GM19452 (cell line): Measurements from ENCODE around the gene TMEM38A.

Experiments
- ATAC-seq: cut with Tn5 transposase; IDR thresholded peaks from one replicate; pipeline ENCODE4 v1.9.1; 2021; ENCODE audit not compliant: unreplicated experiment

TMEM38A gene, protein sequence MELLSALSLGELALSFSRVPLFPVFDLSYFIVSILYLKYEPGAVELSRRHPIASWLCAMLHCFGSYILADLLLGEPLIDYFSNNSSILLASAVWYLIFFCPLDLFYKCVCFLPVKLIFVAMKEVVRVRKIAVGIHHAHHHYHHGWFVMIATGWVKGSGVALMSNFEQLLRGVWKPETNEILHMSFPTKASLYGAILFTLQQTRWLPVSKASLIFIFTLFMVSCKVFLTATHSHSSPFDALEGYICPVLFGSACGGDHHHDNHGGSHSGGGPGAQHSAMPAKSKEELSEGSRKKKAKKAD

DNA sequence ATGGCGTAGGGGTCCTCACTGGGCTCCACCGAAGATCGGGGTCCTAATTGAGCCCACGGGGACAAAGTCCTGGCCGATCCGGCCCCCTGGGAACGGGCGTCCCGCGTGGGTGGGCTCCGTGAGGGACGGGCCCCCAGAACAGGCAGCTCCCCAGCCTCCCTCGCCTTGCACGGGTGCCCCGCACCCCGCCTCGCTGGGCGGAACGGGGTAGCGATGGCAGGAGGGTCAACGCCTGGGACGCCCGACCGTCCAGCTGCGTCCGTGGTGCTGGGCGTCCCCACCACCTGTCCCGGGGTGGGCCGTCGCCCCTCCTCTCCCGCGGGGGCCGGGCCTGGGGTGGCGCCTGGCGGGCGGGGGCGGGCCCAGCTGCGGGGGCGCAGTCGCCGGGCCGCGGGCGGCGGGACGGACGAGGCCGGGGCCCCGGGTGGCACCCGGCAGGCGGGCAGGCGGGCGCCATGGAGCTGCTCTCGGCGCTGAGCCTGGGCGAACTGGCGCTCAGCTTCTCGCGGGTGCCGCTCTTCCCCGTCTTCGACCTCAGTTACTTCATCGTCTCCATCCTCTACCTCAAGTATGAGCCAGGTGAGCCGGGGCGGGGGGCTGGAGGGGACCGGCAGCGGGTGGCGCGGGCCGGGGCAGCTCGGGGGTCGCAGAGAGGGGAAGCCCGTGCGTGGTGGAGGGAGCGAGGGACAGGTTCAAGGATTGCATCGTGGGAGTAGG lies at the start of gene TMEM38A:
Gene TMEM38A (plus strand): TSS at position 377 of the 717 bp plus-strand sequence. CDS start 79 bp downstream, at position 456.
- ATAC-seq: no peak

DNA sequence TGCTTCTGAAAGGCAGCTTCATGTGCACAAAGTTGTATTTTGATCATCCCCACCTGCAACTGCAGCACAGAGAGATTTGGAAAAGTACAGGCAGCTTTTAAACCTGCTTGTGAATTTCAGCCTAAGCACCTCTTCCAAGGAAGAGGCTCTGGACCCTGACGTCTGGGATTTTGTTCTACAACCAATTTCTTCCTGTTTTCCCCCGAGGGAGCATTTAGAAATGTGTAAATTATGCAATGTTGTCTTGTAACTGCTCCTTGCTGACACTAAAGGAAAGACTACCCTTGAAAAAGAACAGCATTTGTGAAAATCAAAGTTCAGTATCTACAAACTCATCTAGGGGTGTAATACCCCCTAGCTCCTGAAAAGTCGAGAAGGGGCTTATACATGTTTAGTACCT lies 48.3 kb upstream of the TMEM38A start:
- no peak for ATAC-seq

DNA sequence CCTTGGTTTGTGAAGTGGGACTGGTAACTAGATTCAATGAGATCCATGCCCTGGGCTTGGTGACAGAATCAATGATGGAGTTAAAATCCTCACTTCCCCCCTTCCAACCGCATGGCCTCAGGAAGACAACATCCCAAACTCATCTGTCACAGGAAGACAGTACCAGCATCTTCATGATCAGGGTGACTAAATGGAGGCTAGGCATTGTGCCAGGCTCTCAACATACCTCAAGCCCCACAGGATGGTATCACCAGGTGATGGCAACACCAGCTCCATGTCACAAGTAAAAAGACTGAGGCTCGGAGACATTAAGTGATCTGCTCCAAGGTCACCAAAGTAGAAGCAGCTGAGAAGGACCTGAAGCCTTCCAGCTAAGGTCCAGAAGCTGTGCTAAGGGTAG lies 47.1 kb upstream of the TMEM38A start:
- no peak for ATAC-seq

DNA sequence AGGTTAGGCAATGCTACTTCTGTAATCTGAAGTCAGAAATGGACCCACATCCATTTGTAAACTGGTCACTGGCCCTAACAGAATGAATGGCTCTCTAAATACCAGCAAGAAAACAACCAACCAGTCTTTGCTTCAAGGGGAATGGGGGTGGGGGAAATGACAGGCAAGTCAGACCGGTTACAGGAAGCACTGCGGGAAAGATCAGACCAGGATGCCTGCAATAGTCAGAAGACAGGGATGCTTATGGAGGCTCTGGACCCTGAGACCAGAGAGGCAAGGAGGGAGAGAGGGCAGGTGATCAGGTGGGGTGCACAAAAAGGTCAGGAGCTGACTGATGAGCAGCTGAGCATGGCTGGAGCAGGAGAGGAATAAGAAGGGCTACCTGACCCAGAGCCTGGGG lies 46.0 kb upstream of the TMEM38A start:
- ATAC-seq: no peak

DNA sequence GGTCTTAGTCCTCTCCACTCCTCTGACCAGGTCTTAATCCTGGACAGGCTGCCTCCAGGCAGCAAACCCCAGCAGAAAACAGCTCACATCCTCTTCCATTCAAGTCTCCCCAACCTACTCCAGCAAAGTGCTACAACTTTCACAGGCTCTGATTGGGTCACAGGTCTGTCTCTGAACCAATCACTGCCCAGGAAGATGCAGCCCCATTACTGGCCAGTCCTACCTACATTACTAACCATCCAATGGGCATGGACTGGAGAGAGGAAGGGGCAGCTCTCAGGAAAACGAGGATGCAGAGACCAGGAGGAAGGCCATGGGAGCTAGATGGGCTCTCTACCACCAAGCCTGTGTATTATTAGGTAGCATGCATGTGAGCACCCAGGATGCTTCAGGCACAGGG lies 45.1 kb upstream of the TMEM38A start:
- ATAC-seq: no peak

DNA sequence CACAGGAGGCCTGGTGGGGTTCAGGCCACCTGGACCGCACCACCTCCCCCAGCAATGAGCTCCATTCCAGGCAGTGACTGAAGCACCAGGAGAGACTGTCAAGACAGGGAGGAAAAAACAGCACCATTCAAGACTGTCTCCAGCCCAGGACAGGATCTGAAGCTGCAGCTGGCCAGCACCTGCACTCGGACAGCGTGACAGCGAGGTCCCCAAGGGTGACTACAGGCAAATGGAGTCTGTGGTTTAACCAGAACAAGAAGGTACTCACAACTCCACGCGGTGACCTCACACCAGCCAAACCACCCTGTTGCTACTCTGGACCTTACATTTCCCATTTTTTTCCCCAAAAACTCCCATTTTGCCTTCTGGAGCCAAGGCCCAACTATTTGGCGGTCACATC lies 42.7 kb upstream of the TMEM38A start:
- no peak for ATAC-seq

DNA sequence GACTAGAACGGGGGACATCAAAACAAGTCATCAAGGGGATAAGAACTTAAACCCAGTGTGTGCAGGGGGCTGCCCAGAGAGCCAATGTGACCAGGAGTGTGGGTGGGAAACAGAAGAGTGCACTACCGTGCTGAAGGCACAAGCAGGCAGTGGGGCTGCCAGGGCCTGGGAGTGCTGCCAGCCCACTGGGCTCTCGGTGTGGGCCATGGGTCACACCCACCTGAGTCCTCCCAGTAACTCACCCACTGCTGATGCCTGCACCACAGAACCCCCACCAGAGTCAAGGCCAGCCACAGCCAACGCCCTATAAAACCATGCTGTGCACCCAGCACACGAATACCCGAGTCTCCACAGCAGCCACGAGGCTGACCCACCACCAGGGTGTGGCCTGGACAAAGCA lies 41.5 kb upstream of the TMEM38A start:
- no peak for ATAC-seq

DNA sequence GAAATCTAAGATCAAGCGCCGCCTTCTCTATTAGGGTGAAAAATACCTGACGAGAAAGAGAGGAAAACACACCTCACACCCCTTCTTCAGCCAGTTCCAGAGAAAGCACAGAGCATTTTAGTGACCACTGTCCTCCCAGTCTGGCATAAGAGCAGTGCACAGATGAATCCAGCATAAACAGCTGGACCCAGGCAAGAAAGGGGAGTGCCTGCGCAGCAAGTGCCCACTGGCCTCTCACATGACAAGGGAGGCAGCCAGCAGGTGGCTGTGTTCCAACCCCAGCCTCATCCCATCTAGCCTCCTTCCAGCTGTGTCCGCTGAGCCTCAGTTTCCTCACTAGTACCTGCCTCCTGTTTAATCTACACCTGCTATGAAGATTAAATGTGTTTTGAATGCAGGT lies 40.9 kb upstream of the TMEM38A start:
- no peak for ATAC-seq

DNA sequence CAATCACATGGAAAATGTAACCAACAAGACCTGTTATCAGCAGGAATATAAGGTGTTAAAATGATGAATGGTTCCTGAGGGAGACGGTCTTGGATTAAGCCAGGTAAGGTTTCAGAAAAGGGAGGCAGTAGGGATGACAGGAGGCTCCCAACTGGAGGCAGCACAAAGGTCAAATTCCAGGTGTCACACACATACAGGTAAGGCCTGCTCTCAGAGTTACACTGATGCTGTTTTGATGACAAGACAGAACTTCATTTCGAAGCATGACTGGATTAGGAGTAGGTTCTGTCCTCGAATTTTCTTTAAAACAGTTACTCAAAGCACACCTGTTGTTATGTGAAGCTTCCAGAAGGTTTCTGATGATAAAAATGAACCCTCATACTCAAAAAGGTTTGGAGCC lies 40.4 kb upstream of the TMEM38A start:
- ATAC-seq: no peak

DNA sequence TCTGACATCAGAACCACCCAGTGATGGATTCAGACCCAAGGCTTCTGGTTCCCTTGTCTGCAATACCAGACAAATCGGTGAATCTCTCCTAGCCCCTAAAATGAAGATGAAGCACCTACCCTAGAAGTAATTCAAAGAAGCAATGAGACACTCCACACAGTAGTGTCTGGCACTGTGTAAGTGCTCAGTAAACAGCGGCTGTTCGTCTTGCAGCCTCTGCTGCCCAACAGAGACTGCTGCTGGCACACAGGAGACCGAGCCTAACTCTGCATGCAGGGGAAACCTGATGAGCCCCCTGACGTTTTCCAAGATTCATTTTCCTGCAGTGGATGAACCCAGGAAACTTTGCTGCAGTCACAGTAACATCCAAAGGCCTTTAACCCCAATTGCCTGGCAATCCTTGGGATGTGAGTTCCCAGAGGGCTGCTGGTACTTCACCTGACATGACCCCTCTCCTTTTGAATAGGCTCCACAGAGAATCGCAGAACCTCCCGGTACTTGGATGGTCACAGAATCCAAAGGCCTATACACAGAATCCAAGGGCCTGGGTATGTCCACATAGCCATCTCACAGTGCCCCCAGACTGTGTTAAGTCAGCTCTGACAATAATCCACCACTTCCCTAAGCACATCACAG lies 39.7 kb upstream of the TMEM38A start:
- ATAC-seq: no peak

DNA sequence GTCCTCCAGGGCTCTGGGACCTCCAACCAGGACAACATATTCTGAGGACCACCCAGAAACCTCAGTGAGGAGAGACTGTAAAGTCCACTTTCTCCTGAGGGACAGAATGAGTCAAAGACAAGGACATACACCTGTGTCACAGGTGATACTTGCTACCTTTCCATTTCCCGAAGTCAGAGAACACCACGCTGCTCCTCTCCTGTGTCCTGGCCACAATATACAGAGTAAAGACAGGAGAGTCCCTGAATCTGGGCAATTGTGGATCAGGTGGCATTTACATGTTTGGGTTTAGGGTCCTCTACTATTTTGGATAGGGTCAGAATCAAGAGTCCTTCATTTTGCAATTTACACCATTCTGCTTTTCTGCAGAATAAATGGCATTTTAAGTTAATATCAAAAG lies 37.9 kb upstream of the TMEM38A start:
- no peak for ATAC-seq

DNA sequence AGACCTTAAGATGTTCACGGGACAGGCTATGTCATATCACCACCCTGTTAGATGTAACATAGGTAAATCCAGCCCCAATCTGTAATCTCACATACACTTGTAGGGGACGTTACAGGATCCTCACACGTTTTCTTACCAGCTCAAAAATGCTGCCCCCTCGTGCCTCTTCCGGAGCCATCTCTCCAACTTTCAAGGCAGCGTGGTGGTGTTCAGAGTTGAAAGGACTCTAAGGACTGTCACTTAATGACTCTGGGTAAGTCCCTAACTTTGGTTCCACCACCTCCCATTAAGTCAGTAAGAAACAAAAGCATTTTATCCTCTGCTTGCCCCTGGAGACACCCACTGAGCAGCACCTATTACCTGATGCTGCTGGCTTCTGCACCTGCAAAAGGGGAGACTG lies 37.4 kb upstream of the TMEM38A start:
- no peak for ATAC-seq

DNA sequence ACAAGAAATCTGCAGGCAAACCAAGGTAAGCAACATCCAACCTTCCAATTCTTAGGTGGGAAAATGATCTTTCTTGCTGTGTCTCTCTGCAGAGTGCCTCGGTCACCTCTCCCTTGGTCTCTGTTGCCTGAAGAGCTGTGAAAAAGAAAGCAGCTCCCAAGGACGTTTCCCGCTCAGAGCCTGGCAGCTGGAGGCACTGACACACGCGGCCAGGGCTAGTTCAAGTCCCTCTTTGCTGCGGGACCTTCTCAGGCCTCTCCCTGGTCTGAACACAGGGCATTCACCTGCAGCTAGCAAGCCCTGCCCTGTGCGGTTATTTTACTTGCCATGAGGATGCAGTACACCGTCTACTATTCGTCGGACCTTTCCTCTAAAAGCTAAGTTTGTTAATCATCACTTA lies 36.7 kb upstream of the TMEM38A start:
- no peak for ATAC-seq

DNA sequence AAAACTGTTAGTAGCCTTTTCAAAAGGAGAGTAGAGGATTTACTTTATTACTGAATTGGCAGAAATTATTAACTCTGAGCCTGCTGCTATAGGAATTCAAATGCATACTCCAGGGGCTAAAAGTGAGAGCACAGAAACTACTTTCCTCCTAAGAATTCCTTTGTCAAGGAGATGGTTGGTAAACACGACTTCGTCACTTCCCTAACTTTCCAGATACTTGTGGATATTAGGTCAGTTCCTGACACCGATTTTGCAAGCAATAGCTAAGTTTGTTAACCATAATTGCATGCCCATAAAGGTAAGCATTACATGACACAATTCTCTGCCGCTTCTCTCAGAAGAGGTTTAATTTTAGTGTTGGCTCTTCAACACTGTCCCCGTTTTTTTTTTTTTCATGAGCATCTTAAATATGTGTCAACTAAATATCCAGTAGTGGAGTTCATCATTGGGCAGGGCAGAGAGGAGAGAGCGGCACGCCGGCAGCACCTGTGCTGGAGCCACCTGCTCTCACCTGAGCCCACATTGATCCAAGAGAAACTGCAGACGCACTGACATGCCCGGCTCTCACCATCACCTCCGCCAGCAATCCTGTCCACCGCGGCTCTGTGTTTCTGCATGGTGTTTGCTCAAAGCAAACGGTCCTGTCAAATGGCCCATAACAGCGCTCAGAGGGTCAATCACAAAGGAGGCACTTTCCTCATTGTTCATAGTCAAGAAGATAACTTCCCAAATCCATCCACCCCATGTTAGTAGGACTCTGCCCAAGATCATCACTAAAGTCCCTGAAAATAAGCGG lies 35.6 kb upstream of the TMEM38A start:
- ATAC-seq: no peak

DNA sequence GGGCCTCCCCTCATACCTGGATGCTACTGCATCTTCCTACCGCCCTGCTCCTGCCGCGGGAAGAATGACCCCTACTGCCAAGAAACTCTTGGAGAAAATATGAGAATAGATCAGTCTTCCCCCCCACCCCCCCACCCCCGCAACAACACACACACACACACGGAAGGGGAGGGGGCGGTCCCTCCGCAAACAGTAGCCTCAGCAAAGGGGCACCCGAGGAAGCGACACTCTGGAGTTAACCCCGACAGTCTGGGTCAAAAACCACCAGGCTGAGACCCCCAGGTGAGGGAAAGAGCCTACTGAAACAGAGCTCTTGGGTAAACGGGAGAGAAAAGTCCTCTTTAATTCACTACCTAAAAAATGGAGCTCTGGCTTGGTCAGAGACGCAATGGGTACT lies 34.1 kb upstream of the TMEM38A start:
- ATAC-seq: no peak

DNA sequence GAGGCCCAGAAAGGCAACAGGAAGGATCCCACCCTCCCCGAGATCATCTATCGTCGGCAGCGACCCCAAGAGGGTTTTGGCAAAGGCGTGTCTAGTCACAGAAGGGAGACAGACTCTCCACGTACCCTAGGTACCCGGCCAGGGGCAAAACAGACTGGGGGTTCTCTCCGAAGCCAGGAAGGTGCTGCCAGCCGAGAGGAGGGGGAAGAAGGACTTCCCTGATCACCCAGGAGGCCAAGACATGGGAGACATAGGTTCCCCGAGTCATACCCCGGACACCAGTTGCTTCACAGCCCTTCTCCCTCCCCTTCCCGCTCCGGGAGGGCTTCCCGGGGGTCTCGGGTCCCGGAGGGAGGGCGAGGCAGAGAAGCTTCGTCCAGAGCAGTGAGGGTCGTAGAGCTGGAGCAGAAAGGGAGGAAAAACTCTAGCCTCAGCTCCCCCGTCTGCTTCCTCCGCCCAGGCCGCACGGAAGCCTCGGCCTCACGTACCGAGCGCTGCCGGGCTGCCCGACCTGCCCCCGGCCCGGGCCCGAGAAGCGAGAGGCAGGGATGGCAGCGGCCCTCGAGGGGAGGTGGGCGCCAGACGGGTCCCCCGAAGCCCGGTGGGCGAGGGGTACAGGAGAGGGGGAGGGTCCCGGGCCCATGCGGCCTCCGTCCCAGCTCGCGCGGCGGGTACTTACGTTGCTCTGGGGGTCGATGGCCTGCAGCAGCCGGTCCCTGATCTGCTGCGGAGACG lies 33.6 kb upstream of the TMEM38A start:
- ATAC-seq: no peak

DNA sequence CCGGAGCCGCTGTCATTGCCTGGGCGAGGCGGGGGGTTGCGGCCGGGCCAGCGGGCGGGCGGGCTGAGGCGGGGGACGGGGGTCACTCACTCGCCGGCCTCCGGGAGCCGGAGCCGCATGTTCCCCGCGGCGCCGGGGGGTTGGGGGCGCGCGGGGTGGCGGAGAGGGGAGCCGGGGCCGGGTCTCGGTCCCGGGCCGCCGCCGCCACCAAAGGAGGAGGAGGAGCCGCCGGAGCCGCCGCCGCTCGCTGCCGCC lies 33.1 kb upstream of the TMEM38A start:
- no peak for ATAC-seq

DNA sequence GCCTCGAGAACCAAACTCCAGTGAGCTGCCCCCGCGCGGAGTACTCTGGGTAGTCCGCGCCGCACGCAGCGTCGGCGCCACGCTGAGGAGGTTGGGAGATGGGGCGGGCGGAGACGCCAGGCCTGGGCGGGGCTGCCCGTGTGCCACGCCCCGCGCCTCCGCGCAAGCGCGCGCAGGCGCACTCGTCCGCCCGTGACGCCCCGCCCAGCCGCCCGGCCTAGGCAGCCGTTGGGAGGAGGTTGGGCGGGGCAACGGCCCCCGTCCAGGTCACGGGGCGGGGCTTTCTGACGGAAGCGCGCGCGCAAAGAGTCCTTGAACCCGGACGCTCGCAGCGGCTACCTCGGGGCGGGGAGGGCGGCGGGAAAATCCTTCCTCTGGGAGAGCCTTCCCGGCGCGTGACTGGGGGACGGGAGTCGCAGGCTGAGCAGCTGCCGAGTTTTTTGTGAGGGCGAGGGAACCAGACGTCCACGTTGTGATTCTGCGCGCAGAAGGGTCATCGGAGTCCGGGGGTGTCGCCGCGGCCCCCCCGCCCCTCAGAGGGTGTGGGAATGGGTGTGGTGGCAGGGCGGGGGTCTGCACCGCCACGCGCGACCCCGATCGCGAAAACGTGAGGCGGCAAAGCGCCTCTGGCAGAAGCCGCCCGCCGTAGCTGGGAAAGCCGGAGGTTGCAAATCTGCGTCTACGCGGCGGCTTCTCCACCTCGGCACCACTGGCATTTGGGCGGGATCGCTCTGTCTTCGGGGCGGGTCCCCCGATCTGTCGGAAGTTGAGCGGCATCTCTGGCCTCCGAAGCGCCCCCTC lies 32.6 kb upstream of the TMEM38A start, which contains the start of gene MED26:
Gene MED26 (minus strand): TSS at position 22 of the 801 bp plus-strand sequence. CDS start 261 bp downstream, outside the sequence.
- peak; percentile 88 for ATAC-seq

DNA sequence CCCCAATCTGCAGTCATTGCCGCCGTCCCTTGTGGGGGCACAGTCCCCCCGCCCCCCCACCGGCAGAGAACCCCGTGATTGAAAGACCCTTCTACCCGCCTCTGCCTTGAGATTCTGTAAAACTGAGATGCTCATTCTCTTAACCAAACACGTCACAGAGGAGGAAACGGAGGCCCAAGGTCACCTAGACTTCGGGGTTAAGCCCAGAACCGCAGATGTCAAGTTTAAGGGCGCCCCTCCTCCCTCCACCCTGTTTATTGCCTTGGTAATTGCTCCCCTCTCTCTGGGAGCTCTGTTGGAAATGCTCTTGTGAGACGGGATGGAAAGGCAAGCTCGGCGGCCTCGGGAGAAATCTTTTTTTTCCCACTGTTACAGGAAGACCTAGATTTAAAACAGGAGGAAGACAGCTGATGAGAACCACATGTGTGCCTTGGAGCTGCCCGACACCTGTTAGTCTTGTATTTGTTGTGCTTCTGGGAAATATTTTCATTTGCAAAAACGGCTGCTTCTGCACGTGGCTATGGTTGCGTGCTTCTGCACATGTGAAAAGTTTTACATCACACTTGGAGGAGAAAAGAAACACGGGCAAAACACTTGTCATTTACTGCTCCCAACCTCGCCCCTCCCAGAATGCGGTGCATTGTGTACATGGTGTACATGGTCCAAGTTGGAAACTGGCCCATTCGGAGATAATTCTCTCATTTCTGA lies 31.8 kb upstream of the TMEM38A start:
- ATAC-seq: no peak
